Measurements from ENCODE around the gene CSRP3. TPM values are rescaled to one million over a fixed set of nuclear protein-coding genes. Genes with fewer than 3 reads are reported as not detected.
"Not testable (repeated sequence)": the region's sequence is repeated elsewhere in the genome, so short reads cannot be mapped to it uniquely, and the experiment has no call there.

CSRP3 gene
- total RNA-seq, 1 donor from 2014 or later: not detected

DNA sequence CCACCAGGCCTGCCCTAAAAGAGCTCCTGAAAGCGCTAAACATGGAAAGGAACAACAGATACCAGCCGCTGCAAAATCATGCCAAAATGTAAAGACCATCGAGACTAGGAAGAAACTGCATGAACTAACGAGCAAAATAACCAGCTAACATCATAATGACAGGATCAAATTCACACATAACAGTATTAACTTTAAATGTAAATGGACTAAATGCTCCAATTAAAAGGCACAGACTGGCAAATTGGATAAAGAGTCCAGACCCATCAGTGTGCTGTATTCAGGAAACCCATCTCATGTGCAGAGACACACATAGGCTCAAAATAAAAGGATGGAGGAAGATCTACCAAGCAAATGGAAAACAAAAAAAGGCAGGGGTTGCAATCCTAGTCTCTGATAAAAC, 64.9 kb downstream of the CSRP3 start:
- intact Hi-C loops (cut with micrococcal nuclease): not testable (repeated sequence)

DNA sequence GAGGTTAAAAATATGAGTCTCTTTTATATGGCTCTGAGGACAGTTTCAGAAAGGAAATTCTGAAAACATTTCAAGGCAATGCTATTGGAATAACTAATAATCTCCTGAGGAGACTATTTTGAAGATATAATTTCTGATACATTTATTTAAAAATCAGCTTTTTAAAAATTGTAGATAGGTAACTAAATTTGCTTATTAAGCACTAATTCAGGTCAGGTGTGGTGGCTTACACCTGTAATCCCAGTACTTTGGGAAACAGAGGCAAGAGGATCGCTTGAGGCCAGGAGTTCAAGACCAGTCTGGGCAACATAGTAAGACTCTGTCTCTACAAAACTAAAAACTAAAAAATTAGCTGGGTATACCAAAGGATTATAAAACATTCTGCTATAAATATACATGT, 67.8 kb downstream of the CSRP3 start:
- intact Hi-C loops (cut with micrococcal nuclease): no loop called here

Other genes with a start within 250 kb of the CSRP3 start
- 0.17 TPM in 2 replicates for gene MRGPRX2, start 141.3 kb downstream of the CSRP3 start, total RNA-seq
- gene ZDHHC13, start 84.8 kb downstream of the CSRP3 start, total RNA-seq: 23.6 and 27.4 TPM in 2 replicates
- gene E2F8, start 39.0 kb upstream of the CSRP3 start, total RNA-seq: 22.8 and 24.9 TPM in 2 replicates

All from T-helper 1 cell treated with Interleukin-12 subunit alpha and Interleukin-12 subunit beta and Interleukin-4 antibody, amounts not matched to agents 30 ng/mL and 1 ng/mL, for 36 hours (primary cell).